ENCODE data around the gene TRIM37.
"Not testable (repeated sequence)": the region's sequence is repeated elsewhere in the genome, so short reads cannot be mapped to it uniquely, and the experiment has no call there.

TRIM37 gene

GRCh38 chr17:58985971-58986370 lies 120.7 kb downstream of the TRIM37 start:
- DNase-seq, result peak; percentile 35

GRCh38 chr17:58985367-58985766 lies 121.3 kb downstream of the TRIM37 start:
- no peak for DNase-seq

GRCh38 chr17:58982626-58983025 lies 124.1 kb downstream of the TRIM37 start:
- DNase-seq, result no peak

DNA sequence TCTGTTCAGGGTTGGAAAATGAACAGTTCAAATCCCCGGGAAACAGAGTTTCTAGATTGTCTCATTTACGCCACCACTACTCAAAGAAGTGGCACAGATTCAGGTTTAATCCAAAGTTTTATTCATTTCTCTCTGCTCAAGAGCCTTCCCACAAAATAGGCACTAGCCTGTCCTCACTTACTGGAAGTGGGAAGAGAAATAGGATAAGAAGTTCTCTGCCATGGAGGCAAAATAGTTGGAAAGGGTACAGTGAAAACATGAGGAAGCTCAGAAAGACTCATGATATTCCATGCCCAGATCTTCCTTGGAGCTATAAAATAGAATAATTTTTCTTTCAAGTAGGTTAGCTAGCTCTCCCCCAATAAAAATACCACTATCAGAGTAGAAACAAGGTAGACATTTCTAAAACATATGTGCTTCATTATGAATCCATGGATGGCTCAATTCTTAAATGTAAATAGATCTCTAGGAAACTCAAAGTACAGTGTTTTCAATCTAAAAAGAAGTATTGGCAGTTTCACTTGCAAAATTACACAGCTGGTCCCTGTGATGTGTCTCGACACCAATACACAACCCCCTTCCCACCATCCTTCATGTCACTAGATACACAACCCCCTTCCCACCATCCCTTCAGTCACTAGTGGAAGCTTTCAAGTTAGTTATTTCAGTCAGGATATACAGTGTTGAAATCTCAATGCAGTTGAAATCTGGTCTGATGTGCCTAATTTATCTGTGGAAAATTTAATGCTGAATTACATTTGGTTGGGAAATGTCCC lies 125.8 kb downstream of the TRIM37 start:
- DNase-seq, result no peak

- DNase-seq, result no peak
These were observed 130.1 kb downstream of the TRIM37 start for GRCh38 chr17:58976541-58976940.

GRCh38 chr17:58974354-58974753 lies 132.3 kb downstream of the TRIM37 start:
- no peak for DNase-seq

- no peak for DNase-seq
These were observed 135.8 kb downstream of the TRIM37 start for GRCh38 chr17:58970609-58971450.

GRCh38 chr17:58969612-58970011 lies 137.1 kb downstream of the TRIM37 start:
- DNase-seq, result no peak

DNA sequence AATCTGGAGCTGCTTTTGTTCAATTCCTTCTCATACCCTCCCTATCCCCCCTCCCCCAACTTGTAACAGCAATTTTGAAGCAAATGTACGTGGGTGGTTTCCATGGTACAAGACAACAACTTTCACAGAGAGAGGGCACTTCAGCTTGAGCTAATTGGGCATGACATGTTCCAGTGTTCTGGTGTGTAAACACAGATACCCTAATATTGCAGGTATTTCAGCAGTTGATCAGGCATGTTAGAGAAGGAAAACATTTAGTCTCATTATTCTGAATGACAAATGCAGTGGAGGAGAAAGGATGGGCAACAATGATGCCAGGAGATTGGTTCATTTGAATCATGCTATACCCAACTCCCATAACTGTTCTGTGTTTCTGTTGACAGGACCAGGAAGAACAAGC lies 137.5 kb downstream of the TRIM37 start:
- no peak for DNase-seq

GRCh38 chr17:58968426-58969061 lies 138.1 kb downstream of the TRIM37 start:
- no peak for DNase-seq

DNA sequence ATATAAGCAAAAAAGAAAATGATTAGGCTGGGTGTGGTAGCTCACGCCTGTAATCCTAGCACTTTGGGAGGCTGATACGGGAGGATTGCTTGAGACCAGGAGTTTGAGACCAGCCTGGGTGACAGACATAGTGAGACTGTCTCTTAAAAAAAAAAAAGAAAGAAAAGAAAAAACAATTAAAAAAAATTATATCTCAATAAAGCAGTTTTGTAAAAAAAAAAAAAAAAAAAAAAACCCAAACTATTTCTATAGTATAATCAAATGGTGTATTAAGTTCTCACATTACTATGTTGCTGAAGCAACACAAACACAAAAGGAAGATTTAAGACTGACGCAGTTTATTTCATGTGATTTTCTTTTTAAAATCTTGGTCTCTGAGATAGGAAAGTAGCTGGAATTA lies 140.5 kb downstream of the TRIM37 start:
- DNase-seq, result no peak

DNA sequence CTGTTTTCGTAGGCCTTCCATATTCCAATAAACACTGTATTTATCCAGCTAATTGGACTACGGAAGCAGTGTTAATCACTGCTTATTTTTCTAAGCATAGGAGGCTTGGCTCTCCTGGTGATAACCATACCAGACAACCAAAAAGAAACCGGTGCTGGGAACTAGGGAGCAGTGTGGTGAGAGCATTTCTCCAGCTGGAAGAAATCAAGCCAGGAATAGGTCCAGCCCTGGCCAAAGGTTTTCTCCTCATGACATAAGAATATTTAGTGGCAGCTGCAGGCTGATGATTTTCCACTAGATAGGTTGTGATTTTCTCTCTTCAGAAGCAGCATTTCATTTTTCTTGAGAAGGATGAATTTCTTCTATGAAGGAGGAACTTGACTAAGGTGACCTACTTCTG lies 141.5 kb downstream of the TRIM37 start:
- DNase-seq, result no peak

GRCh38 chr17:58960068-58960467 lies 146.6 kb downstream of the TRIM37 start:
- no peak for DNase-seq

- DNase-seq, result not testable (repeated sequence)
These were observed 149.0 kb downstream of the TRIM37 start for GRCh38 chr17:58957725-58958073.

DNA sequence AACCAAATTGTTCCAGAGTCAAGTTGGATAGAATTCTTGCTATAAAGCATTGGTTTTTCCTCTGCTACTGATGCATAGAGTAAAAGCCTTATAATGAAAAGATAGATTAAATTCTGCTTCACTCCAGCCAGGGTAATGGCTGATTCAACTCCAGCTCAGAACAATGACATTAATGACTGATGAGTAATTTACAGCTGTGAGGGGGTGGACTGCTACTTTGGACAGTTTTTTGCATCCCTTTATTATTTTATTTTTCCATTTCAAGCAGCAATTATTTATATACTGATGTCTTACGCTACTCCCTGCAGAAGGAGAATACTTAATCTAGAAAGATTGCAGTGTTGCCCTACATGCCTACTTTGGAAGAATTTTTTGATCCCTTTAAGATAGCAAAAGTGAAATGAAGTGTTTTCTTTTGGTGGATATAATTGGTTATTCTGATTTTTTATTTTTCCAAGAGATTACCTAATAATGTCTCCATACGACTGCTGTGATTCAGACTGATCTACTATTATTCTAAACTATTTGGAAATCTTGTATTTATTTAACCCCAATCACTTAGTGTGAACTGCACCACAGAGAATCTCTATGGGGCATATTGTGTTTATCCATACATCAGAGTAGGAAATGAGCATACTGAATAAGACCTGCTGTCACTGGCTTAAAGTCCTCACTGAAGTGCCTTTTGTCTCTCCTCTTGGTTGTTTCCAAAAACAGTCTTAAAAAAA lies 149.5 kb downstream of the TRIM37 start:
- DNase-seq, result no peak

DNA sequence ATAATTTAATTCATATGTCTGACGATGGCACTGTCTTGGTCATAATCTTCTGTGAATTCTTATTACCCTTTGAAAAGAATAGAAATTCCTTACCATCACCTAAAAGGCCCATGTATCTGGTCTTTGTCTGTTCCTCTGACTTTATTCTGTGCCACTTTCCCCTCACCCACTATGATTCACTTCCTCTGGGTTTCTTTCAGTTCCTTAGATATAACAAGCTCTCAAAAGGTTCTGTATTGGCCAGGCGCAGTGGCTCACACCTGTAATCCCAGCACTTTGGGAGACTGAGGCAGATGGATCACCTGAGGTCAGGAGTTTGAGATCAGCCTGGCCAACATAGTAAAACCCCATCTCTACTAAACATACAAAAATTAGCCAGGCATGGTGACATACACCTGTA lies 152.3 kb downstream of the TRIM37 start:
- DNase-seq, result not testable (repeated sequence)

DNA sequence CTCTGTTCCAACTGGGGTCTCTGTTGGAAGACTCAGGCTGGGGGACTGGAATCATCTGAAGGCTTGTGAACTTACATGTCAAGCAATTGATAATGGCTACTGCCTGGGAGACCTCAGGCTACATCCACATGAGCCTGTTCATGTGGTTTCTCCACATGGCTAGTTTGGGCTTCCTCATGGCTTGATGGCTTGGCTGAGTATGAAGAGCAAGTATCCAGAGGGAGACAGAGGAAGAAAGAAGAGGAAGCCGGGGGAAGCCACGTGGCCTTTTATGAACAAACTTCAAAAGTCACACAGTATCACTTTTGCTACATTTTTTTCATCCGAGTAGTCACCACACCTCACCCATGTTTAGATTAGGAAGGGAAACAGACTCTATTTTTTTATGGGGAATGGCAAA lies 158.9 kb downstream of the TRIM37 start:
- no peak for DNase-seq

DNA sequence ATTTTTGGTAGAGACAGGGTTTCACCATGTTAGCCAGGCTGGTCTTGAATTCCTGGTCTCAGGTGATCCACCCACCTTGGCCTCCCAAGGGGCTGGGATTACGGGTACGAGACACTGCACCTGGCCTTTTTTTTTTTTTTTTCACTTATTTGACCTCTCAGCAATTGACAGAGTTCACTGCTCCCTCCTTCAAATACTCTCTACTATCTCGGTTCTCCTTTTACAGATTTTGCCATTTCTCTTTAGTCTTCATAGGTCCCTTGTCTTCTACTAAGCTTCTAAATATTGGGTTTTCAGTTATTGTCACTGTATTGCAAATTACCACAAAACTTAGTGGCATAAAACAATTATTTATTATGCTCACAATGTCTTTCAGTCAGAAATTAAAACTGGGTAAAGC lies 159.3 kb downstream of the TRIM37 start:
- no peak for DNase-seq

- no peak for DNase-seq
These were observed 162.5 kb downstream of the TRIM37 start for GRCh38 chr17:58944166-58944565.

- DNase-seq, result no peak
These were observed 170.4 kb downstream of the TRIM37 start for GRCh38 chr17:58936295-58936694.

- DNase-seq, result no peak
These were observed 173.7 kb downstream of the TRIM37 start for GRCh38 chr17:58932956-58933355.

Measured in stimulated activated CD8-positive, alpha-beta memory T cell treated with anti-CD3 and anti-CD28 coated beads, Interleukin-4, amount 100 ng/mL, for 48 hours (primary cell).